Endothelial cell of umbilical vein (primary cell): ENCODE data around the gene KLK3. TPM values are rescaled to one million over a fixed set of nuclear protein-coding genes. Genes with fewer than 3 reads are reported as not detected.

Experiments used
- BruUV-seq: library from RNA; stranded (reverse); fragments of 400-500 nt; replicated peaks from 2 replicates; lab custom pipeline; 2021; lab: Mats Ljungman, UMichigan
- CTCF ChIA-PET: fragments of 300-600, 350-600 bp; sonication (Branson Sonifier 250); formaldehyde crosslinking; loops from one replicate; lab custom pipeline; 2021; ENCODE audit warnings: antibody characterized with exemption, inconsistent platforms; lab: Charles Lee
- POLR2A ChIA-PET: fragments of 300-600, 350-600 bp; sonication (Branson Sonifier 250); formaldehyde crosslinking; loops from one replicate; lab custom pipeline; 2021; ENCODE audit warnings: antibody characterized with exemption, inconsistent platforms; lab: Charles Lee
- DNase-seq: peaks from one replicate; pipeline ENCODE4 v3.0.0-alpha.2; 2011; ENCODE audit warnings: low read depth, low spot score
- FAIRE-seq: peaks from 2 replicates; lab custom pipeline; 2011; peaks lifted over from hg19 to GRCh38; lab: Jason Lieb, UNC
- H2AFZ ChIP-seq: 2 replicates; pipeline ENCODE4 v1.6.0; 2012; ENCODE audit warnings: low read depth, low read length, control low read depth, inconsistent platforms
- H3K27ac ChIP-seq: 2 replicates; pipeline ENCODE4 v1.5.1; 2011; ENCODE audit warnings: low read depth, mild to moderate bottlenecking, control low read depth, low read length, moderate library complexity; ENCODE audit not compliant: insufficient read depth
- H3K27me3 ChIP-seq, 2 experiments: 2 replicates each; pipeline versions ENCODE4 v1.6.0 to v1.6.1; 2011; ENCODE audit warnings: low read length in 2 of 2, mixed read lengths in 1 of 2; ENCODE audit not compliant: control insufficient read depth in 2 of 2, insufficient read depth in 2 of 2
- H3K36me3 ChIP-seq, 2 experiments: 2 replicates in 1 of 2; 3 replicates in 1 of 2; pipeline ENCODE4 v1.5.1; 2011; ENCODE audit warnings: low read length in 2 of 2, mild to moderate bottlenecking in 1 of 2, moderate library complexity in 1 of 2; ENCODE audit not compliant: control insufficient read depth in 2 of 2, insufficient read depth in 2 of 2; ENCODE audit errors: extremely low read depth in 1 of 2
- H3K4me1 ChIP-seq: 3 replicates; pipeline ENCODE4 v1.5.1; 2011; ENCODE audit warnings: mild to moderate bottlenecking, low read length; ENCODE audit not compliant: control insufficient read depth, insufficient read depth; ENCODE audit errors: extremely low read depth
- H3K4me2 ChIP-seq: 2 replicates; pipeline ENCODE4 v1.6.1; 2011; ENCODE audit warnings: low read length, control low read depth, mixed read lengths; ENCODE audit not compliant: insufficient read depth
- H3K4me3 ChIP-seq, 3 experiments: fragments of 200-600 bp in 1 of 3; sonication (generic), shearing (Covaris generic) in 1 of 3; replicated peaks in 1 of 3; 2 replicates each; pipeline ENCODE4 v1.5.1; 2011 to 2016; ENCODE audit warnings: control low read depth in 3 of 3, low read length in 3 of 3, mild to moderate bottlenecking in 2 of 3, inconsistent platforms in 1 of 3, low read depth in 1 of 3, moderate library complexity in 1 of 3; ENCODE audit not compliant: insufficient read depth in 1 of 3
- H3K79me2 ChIP-seq: 2 replicates; pipeline ENCODE4 v1.6.0; 2012; ENCODE audit warnings: low read length, inconsistent platforms; ENCODE audit not compliant: control insufficient read depth, insufficient read depth
- H3K9ac ChIP-seq: replicated peaks from 2 replicates; pipeline ENCODE3; 2011; ENCODE audit warnings: low read length, control low read depth; ENCODE audit not compliant: insufficient read depth; ENCODE audit errors: extremely low read depth
- H3K9me1 ChIP-seq: replicated peaks from 3 replicates; pipeline ENCODE4 v1.6.0; 2011; ENCODE audit warnings: mild to moderate bottlenecking, low read length; ENCODE audit not compliant: control insufficient read depth, insufficient read depth; ENCODE audit errors: extremely low read depth
- H3K9me3 ChIP-seq: replicated peaks from 2 replicates; pipeline ENCODE4 v1.5.1; 2012; ENCODE audit warnings: low read length, inconsistent platforms; ENCODE audit not compliant: control insufficient read depth, insufficient read depth
- H4K20me1 ChIP-seq: replicated peaks from 2 replicates; pipeline ENCODE3; 2011; ENCODE audit warnings: mild to moderate bottlenecking, low read length; ENCODE audit not compliant: control insufficient read depth, insufficient read depth; ENCODE audit errors: extremely low read depth
- EZH2 ChIP-seq: IDR thresholded peaks from 2 replicates; pipeline ENCODE4 v1.6.1; 2012; ENCODE audit warnings: borderline replicate concordance, low read depth, mild to moderate bottlenecking, moderate library complexity, low read length, inconsistent platforms; ENCODE audit not compliant: severe bottlenecking
- FOS ChIP-seq: IDR thresholded peaks from 2 replicates; pipeline ENCODE4 v1.6.1; 2011; ENCODE audit warnings: mild to moderate bottlenecking, low read length, moderate library complexity, borderline replicate concordance; ENCODE audit not compliant: insufficient read depth
- GATA2 ChIP-seq: IDR thresholded peaks from 2 replicates; pipeline ENCODE4 v1.7.0; 2011; ENCODE audit warnings: low read depth, mild to moderate bottlenecking, moderate library complexity, mixed read lengths, low read length; ENCODE audit not compliant: insufficient read length, insufficient read depth
- JUN ChIP-seq: IDR thresholded peaks from 2 replicates; pipeline ENCODE4 v1.6.1; 2011; ENCODE audit warnings: borderline replicate concordance, low read depth; ENCODE audit not compliant: insufficient read length, insufficient read depth
- MYC ChIP-seq: IDR thresholded peaks from one replicate; pipeline ENCODE4 v1.6.1; 2011; ENCODE audit warnings: mild to moderate bottlenecking, low read depth, low read length
- POLR2A ChIP-seq: IDR thresholded peaks from 2 replicates; pipeline ENCODE4 v1.6.1; 2012; ENCODE audit warnings: low read depth, mild to moderate bottlenecking, control low read depth, low read length
- POLR2AphosphoS5 ChIP-seq: IDR thresholded peaks from 2 replicates; pipeline ENCODE4 v1.6.1; 2012; ENCODE audit warnings: low read depth, mild to moderate bottlenecking, control low read depth, low read length, moderate library complexity; ENCODE audit not compliant: insufficient read depth
- dilution Hi-C: fragments of 300-500 bp; cut with MboI; formaldehyde crosslinking; loops from one replicate; pipeline ENCODE4 v1.15.0; 2019; ENCODE audit warnings: low sequenced_read_pairs; ENCODE audit not compliant: extremely low pct_ligation_motif_present
- intact Hi-C: fragments of 100-400 bp; cut with micrococcal nuclease; formaldehyde crosslinking; loops from one replicate; pipeline ENCODE4 v1.10.0; 2022
- polyA plus RNA-seq, 4 experiments: library from polyadenylated mRNA; depleted of rRNA in 3 of 4; stranded (reverse) in 3 of 4; unstranded in 1 of 4; fragments of >200 nt; gene quantifications; 2 replicates each; pipeline versions ENCODE4 v1.2.1 to v1.2.3, GENCODE V29; 2011 to 2012; ENCODE audit warnings: missing spikeins in 1 of 4
- total RNA-seq: library from RNA; stranded (reverse); gene quantifications from 2 replicates; pipeline ENCODE4 v1.2.3, GENCODE V29; 2021
- TF ChIP-seq, protein P1 (sequence below), 2 donors: IDR thresholded peaks; 1 replicate in 1 of 2; 2 replicates in 1 of 2; pipeline ENCODE4 v1.5.1; 2011; ENCODE audit warnings: low read length in 2 of 2, mild to moderate bottlenecking in 2 of 2, moderate library complexity in 2 of 2, control low read depth in 1 of 2, inconsistent platforms in 1 of 2, low read depth in 1 of 2; ENCODE audit not compliant: insufficient read depth in 1 of 2; ENCODE audit errors: extremely low read depth in 1 of 2
- TF ChIP-seq, protein P2 (sequence below): IDR thresholded peaks from 2 replicates; pipeline ENCODE4 v1.6.1; 2011; ENCODE audit not compliant: insufficient read depth, insufficient read length

Gene KLK3
- total and polyA plus RNA-seq, 2 donors (not counting 3 experiments of a cell fraction or from before 2014, with no cell fraction given), result not detected

DNA sequence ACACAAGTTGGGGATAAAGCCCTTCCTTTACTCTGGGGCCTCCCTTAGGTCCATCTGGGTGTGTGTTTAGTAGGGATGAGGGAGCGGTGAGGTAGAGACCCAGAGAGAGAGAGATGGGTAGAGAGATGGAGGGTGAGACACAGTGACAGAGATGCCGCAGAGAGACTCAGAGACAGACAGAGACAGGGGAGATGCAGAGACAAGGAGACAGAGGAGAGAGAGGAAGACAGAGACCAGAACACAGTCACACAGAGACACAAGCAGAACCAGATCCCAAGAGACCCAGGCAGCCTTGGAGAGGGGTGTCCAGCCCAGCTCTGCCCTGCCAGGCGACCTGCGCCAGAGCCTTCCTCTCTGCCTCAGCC, 33.5 kb upstream of the KLK3 start:
- H3K4me1 ChIP-seq, result no peaks in the 10 kb centered on the region
- FAIRE-seq (no peak), DNase-seq (no peak)
- H3K36me3 ChIP-seq, result no peaks in the 10 kb centered on the region
- intact Hi-C loops (no loop called here), dilution Hi-C loops (no loop called here)
- no peak overlapping the region for H3K9ac ChIP-seq
- H3K4me2 ChIP-seq, result no peak overlapping the region
- ChIA-PET CTCF (no interaction called here), POLR2A (no interaction called here)
- H3K9me3 ChIP-seq, result no peaks in the 10 kb centered on the region
- BruUV-seq, result no TSS peak
- TF ChIP-seq FOS (no peak), GATA2 (no peak), POLR2A (no peak)
- TF ChIP-seq, protein P1, sequence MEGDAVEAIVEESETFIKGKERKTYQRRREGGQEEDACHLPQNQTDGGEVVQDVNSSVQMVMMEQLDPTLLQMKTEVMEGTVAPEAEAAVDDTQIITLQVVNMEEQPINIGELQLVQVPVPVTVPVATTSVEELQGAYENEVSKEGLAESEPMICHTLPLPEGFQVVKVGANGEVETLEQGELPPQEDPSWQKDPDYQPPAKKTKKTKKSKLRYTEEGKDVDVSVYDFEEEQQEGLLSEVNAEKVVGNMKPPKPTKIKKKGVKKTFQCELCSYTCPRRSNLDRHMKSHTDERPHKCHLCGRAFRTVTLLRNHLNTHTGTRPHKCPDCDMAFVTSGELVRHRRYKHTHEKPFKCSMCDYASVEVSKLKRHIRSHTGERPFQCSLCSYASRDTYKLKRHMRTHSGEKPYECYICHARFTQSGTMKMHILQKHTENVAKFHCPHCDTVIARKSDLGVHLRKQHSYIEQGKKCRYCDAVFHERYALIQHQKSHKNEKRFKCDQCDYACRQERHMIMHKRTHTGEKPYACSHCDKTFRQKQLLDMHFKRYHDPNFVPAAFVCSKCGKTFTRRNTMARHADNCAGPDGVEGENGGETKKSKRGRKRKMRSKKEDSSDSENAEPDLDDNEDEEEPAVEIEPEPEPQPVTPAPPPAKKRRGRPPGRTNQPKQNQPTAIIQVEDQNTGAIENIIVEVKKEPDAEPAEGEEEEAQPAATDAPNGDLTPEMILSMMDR (IDR thresholded peaks at IDR 0.05; ENCODE audit: extremely low read depth in 1 of 2, insufficient read depth in 1 of 2, low read depth in 1 of 2, low read length in 2 of 2), result no peak
- TF ChIP-seq, protein P2, sequence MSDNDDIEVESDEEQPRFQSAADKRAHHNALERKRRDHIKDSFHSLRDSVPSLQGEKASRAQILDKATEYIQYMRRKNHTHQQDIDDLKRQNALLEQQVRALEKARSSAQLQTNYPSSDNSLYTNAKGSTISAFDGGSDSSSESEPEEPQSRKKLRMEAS, result no peak
- no peak overlapping the region for H3K4me3 ChIP-seq
- H4K20me1 ChIP-seq, result no peaks in the 10 kb centered on the region
- no peak overlapping the region for H2AFZ ChIP-seq
- no peaks in the 10 kb centered on the region for H3K9me1 ChIP-seq
- no peaks in the 10 kb centered on the region for H3K79me2 ChIP-seq
- H3K27ac ChIP-seq, result no peak overlapping the region
- H3K27me3 ChIP-seq, result peaks cover 21 to 23% of the 10 kb centered on the region in 2 experiments

DNA sequence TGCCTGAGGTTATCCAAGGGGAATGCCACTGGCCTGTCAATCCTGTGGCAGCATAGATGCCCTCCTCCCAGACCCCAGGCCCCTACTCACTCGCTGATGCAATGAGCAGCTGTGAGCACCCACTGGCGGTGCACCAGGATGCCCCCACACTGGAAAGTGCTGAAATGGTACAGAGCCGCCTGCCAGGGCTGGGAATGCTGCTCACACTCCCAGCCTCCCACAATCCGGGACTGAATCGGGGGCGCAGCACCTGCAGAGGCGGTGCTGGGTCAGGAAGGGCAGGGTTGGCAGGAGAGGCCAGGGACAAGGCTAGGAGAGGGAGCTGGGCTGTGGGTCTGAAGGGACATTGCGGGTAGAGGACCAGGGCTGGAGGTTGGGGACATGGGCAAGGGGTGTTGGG, 33.1 kb upstream of the KLK3 start:
- ChIA-PET CTCF (no interaction called here), POLR2A (no interaction called here)
- intact Hi-C loops (no loop called here), dilution Hi-C loops (no loop called here)
- BruUV-seq, result no TSS peak
- DNase-seq (no peak), FAIRE-seq (no peak)
- Histone ChIP-seq H3K9me1 (no peaks in the 10 kb centered on the region), H3K27ac (no peak overlapping the region), H4K20me1 (no peaks in the 10 kb centered on the region), H3K79me2 (no peaks in the 10 kb centered on the region), H2AFZ (no peak overlapping the region), H3K9ac (no peak overlapping the region), H3K4me1 (no peaks in the 10 kb centered on the region), H3K27me3 (peaks cover 21 to 23% of the 10 kb centered on the region in 2 experiments), H3K9me3 (no peaks in the 10 kb centered on the region), H3K4me3 (no peak overlapping the region), H3K4me2 (no peak overlapping the region), H3K36me3 (no peaks in the 10 kb centered on the region)
- TF ChIP-seq GATA2 (no peak), EZH2 (no peak), FOS (no peak), POLR2A (no peak), MYC (no peak), POLR2AphosphoS5 (no peak), JUN (no peak)
- TF ChIP-seq, protein P2, result no peak
- TF ChIP-seq, protein P1 (IDR thresholded peaks at IDR 0.05; ENCODE audit: extremely low read depth in 1 of 2, insufficient read depth in 1 of 2, low read depth in 1 of 2, low read length in 2 of 2), result no peak
